Lung (tissue), 12 donors: ENCODE results near the gene CIBAR2. TPM values are rescaled to one million over a fixed set of nuclear protein-coding genes. Genes with fewer than 3 reads are reported as not detected.

Experiments used
- ATAC-seq: fragments of 200-7000 bp; cut with Tn5 transposase; one replicate; pipeline ENCODE4 v1.9.1; 2020; ENCODE audit warnings: moderate number of reproducible peaks; ENCODE audit not compliant: insufficient read depth, low FRiP score
- DNase-seq, 3 donors: peaks; one replicate each; pipeline ENCODE4 v3.0.0-alpha.2; 2013 to 2017
- H3K27ac ChIP-seq, 2 donors: one replicate each; pipeline ENCODE4 v1.5.1; 2013; ENCODE audit warnings: mild to moderate bottlenecking in 2 of 2, moderate library complexity in 2 of 2, control low read depth in 1 of 2, inconsistent platforms in 1 of 2, low read depth in 1 of 2, low read length in 1 of 2
- H3K27me3 ChIP-seq, 3 donors: one replicate each; pipeline ENCODE4 v1.5.1; 2013; ENCODE audit warnings: low read length in 2 of 3; ENCODE audit not compliant: control insufficient read depth in 3 of 3, insufficient read depth in 3 of 3
- H3K36me3 ChIP-seq, 4 donors: one replicate each; pipeline ENCODE4 v1.5.1; 2013; ENCODE audit warnings: low read length in 4 of 4, mild to moderate bottlenecking in 1 of 4, moderate library complexity in 1 of 4; ENCODE audit not compliant: control insufficient read depth in 4 of 4, insufficient read depth in 4 of 4
- H3K4me1 ChIP-seq, 5 donors: one replicate each; pipeline ENCODE4 v1.5.1; 2013; ENCODE audit warnings: low read length in 5 of 5, mild to moderate bottlenecking in 2 of 5, moderate library complexity in 1 of 5; ENCODE audit not compliant: control insufficient read depth in 5 of 5, insufficient read depth in 5 of 5
- H3K4me3 ChIP-seq: one replicate; pipeline ENCODE4 v1.5.1; 2013; ENCODE audit warnings: mild to moderate bottlenecking, control low read depth, moderate library complexity
- H3K9ac ChIP-seq, 2 donors: one replicate each; pipeline ENCODE4 v1.5.1; 2013; ENCODE audit warnings: low read length in 2 of 2, control low read depth in 1 of 2; ENCODE audit not compliant: insufficient read depth in 1 of 2
- H3K9me3 ChIP-seq, 4 donors: one replicate each; pipeline ENCODE4 v1.5.1; 2013; ENCODE audit warnings: low read length in 3 of 4, mild to moderate bottlenecking in 1 of 4, moderate library complexity in 1 of 4; ENCODE audit not compliant: control insufficient read depth in 4 of 4, insufficient read depth in 3 of 4
- WGBS, 2 donors: extraction: QIAGEN DNeasy Blood & Tissue Kit; methylation state at CpG; one replicate each; pipeline ENCODE4 v1.1.7; 2013; 5-methylcytosine and 5-hydroxymethylcytosine counted together
- polyA plus RNA-seq, 2 donors: library from polyadenylated mRNA; stranded (reverse); fragments of 200-250 nt; gene quantifications; one replicate each; pipeline ENCODE4 v1.2.1, GENCODE V29; 2013
- total RNA-seq, 2 donors: library from RNA; depleted of rRNA in 1 of 2; stranded (reverse); fragments of >200 nt in 1 of 2; gene quantifications; one replicate each; pipeline ENCODE4 v1.2.1, GENCODE V29; 2014 to 2021
- TF ChIP-seq, protein P1 (sequence below): IDR thresholded peaks from 2 replicates; pipeline ENCODE4 v1.5.1; 2012; ENCODE audit warnings: mild to moderate bottlenecking; ENCODE audit errors: control extremely low read depth, extremely low read depth
- donor health status: control.
- donor health status: control.
- donor health status: Bipolar disorder and iron deficiency.
- donor health status: healthy.
- donor health status: DM: yes; HTN: yes; CAD: no.

Gene CIBAR2
- total and polyA plus RNA-seq, 4 donors: 11.8 to 49.0 (median 18.9) TPM

- peaks cover 0 to 2% (median 0%) of the 10 kb centered on the region in 4 donors for H3K36me3 ChIP-seq
- TF ChIP-seq, protein P1, sequence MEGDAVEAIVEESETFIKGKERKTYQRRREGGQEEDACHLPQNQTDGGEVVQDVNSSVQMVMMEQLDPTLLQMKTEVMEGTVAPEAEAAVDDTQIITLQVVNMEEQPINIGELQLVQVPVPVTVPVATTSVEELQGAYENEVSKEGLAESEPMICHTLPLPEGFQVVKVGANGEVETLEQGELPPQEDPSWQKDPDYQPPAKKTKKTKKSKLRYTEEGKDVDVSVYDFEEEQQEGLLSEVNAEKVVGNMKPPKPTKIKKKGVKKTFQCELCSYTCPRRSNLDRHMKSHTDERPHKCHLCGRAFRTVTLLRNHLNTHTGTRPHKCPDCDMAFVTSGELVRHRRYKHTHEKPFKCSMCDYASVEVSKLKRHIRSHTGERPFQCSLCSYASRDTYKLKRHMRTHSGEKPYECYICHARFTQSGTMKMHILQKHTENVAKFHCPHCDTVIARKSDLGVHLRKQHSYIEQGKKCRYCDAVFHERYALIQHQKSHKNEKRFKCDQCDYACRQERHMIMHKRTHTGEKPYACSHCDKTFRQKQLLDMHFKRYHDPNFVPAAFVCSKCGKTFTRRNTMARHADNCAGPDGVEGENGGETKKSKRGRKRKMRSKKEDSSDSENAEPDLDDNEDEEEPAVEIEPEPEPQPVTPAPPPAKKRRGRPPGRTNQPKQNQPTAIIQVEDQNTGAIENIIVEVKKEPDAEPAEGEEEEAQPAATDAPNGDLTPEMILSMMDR: no peak
- no peak overlapping the region for H3K9ac ChIP-seq
- no peaks in the 10 kb centered on the region for H3K27me3 ChIP-seq
- H3K4me1 ChIP-seq: peaks cover 0 to 20% (median 2%) of the 10 kb centered on the region in 5 donors
- no peak overlapping the region for H3K4me3 ChIP-seq
- ATAC-seq: no peak
- 87 to 89% methylated on average over 9 of the region's 9 CpGs for WGBS, 2 donors
- DNase-seq: no peak
- no peaks in the 10 kb centered on the region for H3K9me3 ChIP-seq
- no peak overlapping the region for H3K27ac ChIP-seq
These were observed 54.9 kb downstream of the CIBAR2 start for GRCh38 chr16:85057212-85057889.

DNA sequence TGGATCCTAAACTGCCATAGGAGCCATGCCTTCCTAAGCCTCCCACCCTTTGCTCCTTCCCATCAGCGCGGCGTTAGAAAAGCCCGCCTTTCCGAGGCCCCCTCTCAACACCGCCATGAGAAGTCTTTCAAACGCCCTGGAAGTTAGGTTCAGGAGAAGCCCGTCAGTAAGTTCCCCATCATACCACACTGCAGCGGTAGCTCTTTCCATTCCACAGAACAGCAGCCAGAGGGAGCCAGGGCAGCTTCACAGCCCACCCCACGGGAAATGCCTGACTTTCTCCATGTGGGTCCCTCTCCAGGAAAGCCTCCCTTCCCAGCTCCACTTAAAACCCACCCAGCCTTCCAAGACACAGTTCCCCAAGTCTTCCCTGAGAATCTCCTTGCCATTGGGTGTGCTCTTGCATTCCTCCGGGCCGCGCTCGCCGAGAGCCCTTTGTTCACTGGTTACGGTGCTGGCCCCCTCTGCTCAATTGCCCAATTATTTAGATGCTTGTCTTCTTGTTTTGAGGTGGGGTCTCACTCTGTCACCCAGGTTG is 56.0 kb downstream of the CIBAR2 start:
- Histone ChIP-seq H3K36me3 (peaks cover 0 to 2% (median 0%) of the 10 kb centered on the region in 4 donors), H3K27ac (peak overlapping the region in 1 of 2 donors; percentile 89), H3K27me3 (no peaks in the 10 kb centered on the region), H3K4me3 (no peak overlapping the region), H3K4me1 (peaks cover 0 to 25% (median 2%) of the 10 kb centered on the region in 5 donors), H3K9ac (no peak overlapping the region), H3K9me3 (no peaks in the 10 kb centered on the region)
- ATAC-seq: no peak
- WGBS, 2 donors: 66 to 77% methylated on average over 16 of the region's 16 CpGs
- TF ChIP-seq, protein P1: no peak
- DNase-seq: peak; percentile 40 to 71 (median 58)

- H3K27me3 ChIP-seq: no peaks in the 10 kb centered on the region
- peak; percentile 55 to 76 (median 65) for DNase-seq
- TF ChIP-seq, protein P1: no peak
- peak; percentile 83 for ATAC-seq
- no peak overlapping the region for H3K4me3 ChIP-seq
- H3K36me3 ChIP-seq: peaks cover 0 to 2% (median 0%) of the 10 kb centered on the region in 4 donors
- WGBS, 2 donors: 21 to 32% methylated on average over 14 of the region's 14 CpGs
- peak overlapping the region in 1 of 2 donors; percentile 82 for H3K9ac ChIP-seq
- peaks cover 0 to 30% (median 4%) of the 10 kb centered on the region in 5 donors for H3K4me1 ChIP-seq
- peak overlapping the region in 1 of 2 donors; percentile 89 for H3K27ac ChIP-seq
- no peaks in the 10 kb centered on the region for H3K9me3 ChIP-seq
These were observed 56.6 kb downstream of the CIBAR2 start for GRCh38 chr16:85055493-85056210.
